Stimulated activated CD8-positive, alpha-beta memory T cell treated with anti-CD3 and anti-CD28 coated beads, Interleukin-4, amount 100 ng/mL, for 24 hours (primary cell): ENCODE data around the gene PRDX4.
A peak's percentile ranks its signal among the peaks of the same experiment; 100 is the strongest.
"Not testable (repeated sequence)": the region's sequence is repeated elsewhere in the genome, so short reads cannot be mapped to it uniquely, and the experiment has no call there.

ENCODE experiments used
- DNase-seq: peaks from one replicate; pipeline ENCODE4 v3.0.0-alpha.2; 2020; ENCODE audit warnings: low read depth

The PRDX4 gene

GRCh38 chrX:23667239-23668177, at the start of gene PRDX4:
Gene PRDX4, plus strand, starts transcription at chrX:23667493. Its CDS starts 78 bp downstream, at chrX:23667571.
- DNase-seq, result peak; percentile 61

GRCh38 chrX:23621621-23622265, 45.5 kb upstream of the PRDX4 start:
- no peak for DNase-seq

- no peak for DNase-seq
These were observed 43.5 kb upstream of the PRDX4 start for GRCh38 chrX:23623797-23624196.

GRCh38 chrX:23626651-23627050, 40.6 kb upstream of the PRDX4 start:
- DNase-seq, result no peak

- DNase-seq, result no peak
These were observed 39.2 kb upstream of the PRDX4 start for GRCh38 chrX:23628131-23628530.

- DNase-seq, result no peak
These were observed 36.2 kb upstream of the PRDX4 start for GRCh38 chrX:23631136-23631535.

- no peak for DNase-seq
These were observed 33.3 kb upstream of the PRDX4 start for GRCh38 chrX:23633834-23634580.

- peak; percentile 52 for DNase-seq
These were observed 30.1 kb upstream of the PRDX4 start for GRCh38 chrX:23637187-23637586.

GRCh38 chrX:23643020-23643419, 24.3 kb upstream of the PRDX4 start:
- no peak for DNase-seq

GRCh38 chrX:23644744-23645143, 22.5 kb upstream of the PRDX4 start:
- DNase-seq, result no peak

GRCh38 chrX:23656091-23656490, 11.2 kb upstream of the PRDX4 start:
- no peak for DNase-seq

GRCh38 chrX:23656684-23657083, 10.6 kb upstream of the PRDX4 start:
- no peak for DNase-seq

- no peak for DNase-seq
These were observed 8.0 kb upstream of the PRDX4 start for GRCh38 chrX:23659339-23659738.

GRCh38 chrX:23660083-23660765, 7.1 kb upstream of the PRDX4 start:
- not testable (repeated sequence) for DNase-seq

GRCh38 chrX:23660766-23661132, 6.5 kb upstream of the PRDX4 start:
- no peak for DNase-seq

- DNase-seq, result no peak
These were observed 5.6 kb upstream of the PRDX4 start for GRCh38 chrX:23661671-23662070.

- no peak for DNase-seq
These were observed 5.1 kb upstream of the PRDX4 start for GRCh38 chrX:23662187-23662586.

- no peak for DNase-seq
These were observed 4.4 kb upstream of the PRDX4 start for GRCh38 chrX:23662853-23663252.

- no peak for DNase-seq
These were observed 2.8 kb upstream of the PRDX4 start for GRCh38 chrX:23664496-23664895.

- no peak for DNase-seq
These were observed 1.0 kb upstream of the PRDX4 start for GRCh38 chrX:23666282-23666681.

- DNase-seq, result no peak
These were observed 1.0 kb downstream of the PRDX4 start for GRCh38 chrX:23668335-23668734.

- no peak for DNase-seq
These were observed 3.2 kb downstream of the PRDX4 start for GRCh38 chrX:23670528-23670927.
